HG03064 (cell line): ENCODE measurements around the gene PEAK1.
"Not testable (repeated sequence)": the region's sequence is repeated elsewhere in the genome, so short reads cannot be mapped to it uniquely, and the experiment has no call there.

Source experiments
- ATAC-seq: cut with Tn5 transposase; IDR thresholded peaks from one replicate; pipeline ENCODE4 v1.9.1; 2021; ENCODE audit warnings: low read depth; ENCODE audit not compliant: unreplicated experiment

Gene PEAK1

DNA sequence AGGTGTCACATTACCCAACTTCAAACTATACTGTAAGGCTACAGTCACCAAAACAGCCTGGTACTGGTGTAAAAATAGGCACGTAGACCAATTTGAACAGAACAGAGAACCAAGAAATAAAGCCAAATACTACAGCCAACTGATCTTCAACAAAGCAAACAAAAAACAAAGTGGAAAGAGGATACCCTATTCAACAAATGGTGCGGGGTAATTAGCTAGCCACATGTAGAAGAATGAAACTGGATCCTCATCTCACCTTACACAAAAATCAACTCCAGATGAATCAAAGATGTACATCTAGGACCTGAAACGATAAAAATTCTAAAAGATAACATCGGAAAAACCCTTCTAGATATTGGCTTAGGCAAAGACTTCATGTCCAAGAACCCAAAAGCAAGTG, 13.1 kb downstream of the PEAK1 start:
- no peak for ATAC-seq

DNA sequence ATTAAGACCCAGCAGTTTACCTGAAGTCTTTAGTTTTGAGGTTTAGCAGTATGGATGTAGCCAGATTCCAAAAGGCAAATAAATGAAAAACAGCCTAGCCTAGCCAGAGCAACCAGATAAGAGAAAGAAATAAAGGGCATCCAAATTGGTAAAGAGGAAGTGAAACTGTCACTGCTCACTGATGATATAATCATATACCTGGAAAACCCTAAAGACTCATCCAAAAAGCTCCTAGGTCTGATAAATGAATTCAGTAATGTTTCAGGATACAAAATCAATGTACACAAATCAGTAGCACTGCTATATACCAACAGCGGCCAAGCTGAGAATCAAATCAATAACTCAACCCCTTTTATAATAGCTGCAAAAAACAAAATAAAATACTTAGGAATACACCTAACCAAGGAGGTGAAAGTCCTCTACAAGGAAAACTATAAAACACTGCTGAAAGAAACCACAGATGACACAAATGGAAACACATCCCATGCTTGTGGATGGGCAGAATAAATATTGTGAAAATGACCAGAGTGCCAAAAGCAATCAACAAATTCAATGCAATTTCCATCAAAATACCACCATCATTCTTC, 13.6 kb downstream of the PEAK1 start:
- not testable (repeated sequence) for ATAC-seq

- ATAC-seq = no peak
These were observed 17.0 kb downstream of the PEAK1 start for GRCh38 chr15:77402740-77403379.

GRCh38 chr15:77400258-77400657, 19.6 kb downstream of the PEAK1 start:
- ATAC-seq = no peak

GRCh38 chr15:77398927-77399326, 21.0 kb downstream of the PEAK1 start:
- ATAC-seq = no peak

DNA sequence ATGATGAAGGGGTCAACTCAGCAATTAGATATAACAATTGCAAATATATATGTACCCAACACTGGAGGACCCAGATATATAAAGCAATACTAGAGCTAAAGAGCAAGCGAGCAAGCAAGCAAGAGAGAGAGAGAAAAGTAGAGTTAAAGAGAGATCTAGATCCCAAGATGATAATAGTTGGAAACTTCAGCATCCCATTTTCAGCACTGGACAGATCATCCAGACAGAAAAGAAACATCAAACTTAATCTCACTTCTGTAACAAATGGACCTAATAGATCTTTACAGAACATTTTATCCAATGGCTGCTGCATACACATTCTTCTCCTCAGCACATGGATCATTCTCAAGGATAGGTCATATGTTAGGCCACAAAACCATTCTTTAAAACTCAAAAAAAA, 23.2 kb downstream of the PEAK1 start:
- no peak for ATAC-seq

GRCh38 chr15:77395013-77395774, 24.7 kb downstream of the PEAK1 start:
- ATAC-seq = no peak

GRCh38 chr15:77393471-77393840, 26.4 kb downstream of the PEAK1 start:
- no peak for ATAC-seq

DNA sequence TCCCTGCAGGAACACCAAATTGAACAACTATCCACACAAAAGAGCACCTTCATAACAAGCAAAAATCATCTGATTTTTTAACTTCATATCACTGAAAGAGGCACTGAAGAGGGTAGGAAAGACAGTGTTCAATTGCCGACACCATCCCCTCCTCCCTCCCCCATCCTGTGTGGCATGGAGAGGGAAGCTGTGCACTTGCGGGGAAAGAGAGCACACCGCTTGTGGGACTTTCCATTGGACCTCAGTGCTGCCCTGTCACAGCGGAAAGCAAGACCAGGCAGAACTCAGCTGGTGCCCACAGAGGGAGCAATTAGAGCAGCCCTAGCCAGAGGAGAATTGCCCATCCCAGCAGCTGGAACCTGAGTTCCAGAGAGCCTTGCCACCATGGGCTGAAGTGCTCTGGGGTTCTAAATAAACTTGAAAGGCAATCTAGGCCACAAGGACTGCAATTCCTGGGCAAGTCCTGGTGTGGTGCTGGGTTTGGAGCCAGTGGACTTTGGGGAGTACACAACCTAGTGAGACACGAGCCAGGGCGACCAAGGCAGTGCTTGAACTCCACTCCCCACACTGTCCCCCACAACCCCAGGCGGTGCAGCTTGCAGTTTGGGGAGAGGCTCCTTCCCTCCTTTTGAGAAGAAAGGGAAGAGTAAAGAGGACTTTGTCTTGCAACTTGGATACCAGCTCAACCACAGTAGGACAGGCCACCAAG, 27.0 kb downstream of the PEAK1 start:
- ATAC-seq = no peak

- ATAC-seq = no peak
These were observed 28.4 kb downstream of the PEAK1 start for GRCh38 chr15:77391372-77391951.

- no peak for ATAC-seq
These were observed 32.4 kb downstream of the PEAK1 start for GRCh38 chr15:77387365-77388105.

GRCh38 chr15:77386626-77387025, 33.3 kb downstream of the PEAK1 start:
- ATAC-seq = no peak

- no peak for ATAC-seq
These were observed 35.1 kb downstream of the PEAK1 start for GRCh38 chr15:77384589-77385359.

DNA sequence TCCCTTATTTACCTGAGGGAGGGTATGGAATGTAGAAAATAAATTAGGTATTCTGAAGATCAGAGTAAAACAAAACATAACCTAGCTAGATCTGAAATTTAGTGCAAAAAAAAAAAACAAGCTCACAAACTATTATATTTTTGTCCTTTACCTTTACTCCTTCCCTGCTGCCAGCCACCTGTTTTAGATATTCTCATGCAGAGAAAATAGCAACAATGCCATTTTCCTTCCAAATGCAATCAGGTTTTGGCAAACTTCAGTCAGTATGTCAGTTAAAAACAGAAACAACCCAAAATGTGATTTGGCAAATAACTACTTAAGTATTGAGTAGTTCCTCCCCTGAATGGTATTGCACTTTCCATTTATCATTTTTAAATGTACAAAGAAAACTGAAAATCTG, 35.8 kb downstream of the PEAK1 start:
- no peak for ATAC-seq

DNA sequence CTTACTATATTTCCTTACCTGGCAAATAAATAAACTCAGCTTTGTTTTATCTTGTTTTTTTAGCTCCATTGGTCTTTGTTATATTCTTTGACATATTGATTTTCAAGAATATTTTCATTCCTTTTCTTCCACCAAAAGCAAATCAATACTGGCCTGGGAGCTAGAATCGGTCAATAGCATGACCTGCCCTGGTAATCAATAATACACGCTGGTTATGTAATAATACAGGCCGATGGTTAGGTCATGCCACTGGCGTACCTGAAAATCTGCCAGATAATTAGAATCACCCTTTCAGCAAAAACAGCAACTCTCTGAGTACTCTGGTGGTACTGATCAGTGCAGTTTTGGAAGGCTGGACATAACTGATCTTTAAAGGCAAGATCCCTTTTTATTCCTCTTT, 39.9 kb downstream of the PEAK1 start:
- ATAC-seq = no peak

- no peak for ATAC-seq
These were observed 43.1 kb downstream of the PEAK1 start for GRCh38 chr15:77376770-77377169.

- no peak for ATAC-seq
These were observed 44.8 kb downstream of the PEAK1 start for GRCh38 chr15:77375133-77375532.

- no peak for ATAC-seq
These were observed 46.5 kb downstream of the PEAK1 start for GRCh38 chr15:77373441-77373840.

GRCh38 chr15:77371850-77372563, 47.9 kb downstream of the PEAK1 start:
- no peak for ATAC-seq
